HCT116 (cell line): ENCODE results near the gene FGD5. TPM values are rescaled to one million over a fixed set of nuclear protein-coding genes. Genes with fewer than 3 reads are reported as not detected.

Experiments used
- ATAC-seq: fragments of 200-7000 bp; cut with Tn5 transposase; 2 replicates; pipeline ENCODE4 v1.9.1; 2020; ENCODE audit warnings: mild to moderate bottlenecking, moderate library complexity
- BruUV-seq: library from RNA; stranded (reverse); fragments of 400-500 nt; replicated peaks from 2 replicates; lab custom pipeline; 2021; lab: Mats Ljungman, UMichigan
- CTCF ChIA-PET: fragments of 300-600 bp; sonication (Branson Sonifier 250); formaldehyde crosslinking; loops from one replicate; lab custom pipeline; 2021; ENCODE audit warnings: antibody characterized with exemption; lab: Charles Lee
- POLR2A ChIA-PET: fragments of 300-600, 350-600 bp; sonication (Branson Sonifier 250); formaldehyde crosslinking; loops from one replicate; lab custom pipeline; 2021; ENCODE audit warnings: antibody characterized with exemption; lab: Charles Lee
- RAD21 ChIA-PET, 2 experiments: fragments of 300-600 bp; sonication (Branson Sonifier 250); formaldehyde crosslinking; loops; one replicate each; lab custom pipeline; 2023; ENCODE audit warnings: low total read pairs in 2 of 2; ENCODE audit not compliant: uncharacterized antibody in 2 of 2, unreplicated experiment in 2 of 2, low non-redundant PET in 1 of 2; lab: Charles Lee
- DNase-seq: peaks from one replicate; pipeline ENCODE4 v3.0.0-alpha.2; 2010; ENCODE audit warnings: low read depth, low spot score
- H2AFZ ChIP-seq: fragments of 200-600 bp; shearing (Covaris generic), sonication (generic); 2 replicates; pipeline ENCODE4 v1.6.1; 2017; ENCODE audit warnings: low read depth, mixed run types, mixed read lengths, antibody characterized with exemption, low read length; ENCODE audit not compliant: poor library complexity, severe bottlenecking
- H3K27ac ChIP-seq: 2 replicates; pipeline ENCODE4 v1.5.1; 2012; ENCODE audit warnings: low read depth, low read length
- H3K27me3 ChIP-seq: fragments of 200-600 bp; sonication (generic); 2 replicates; pipeline ENCODE4 v1.6.1; 2016; ENCODE audit warnings: mixed run types, low read length, mixed read lengths; ENCODE audit not compliant: insufficient read depth
- H3K36me3 ChIP-seq, 2 experiments: fragments of 200-500 bp in 1 of 2; fragments of 200-600 bp in 1 of 2; sonication (Bioruptor generic) in 1 of 2; sonication (generic) in 1 of 2; 2 replicates each; pipeline versions ENCODE4 v1.5.1 to v1.6.1; 2014 to 2016; ENCODE audit warnings: low read length in 2 of 2, inconsistent platforms in 1 of 2, mixed read lengths in 1 of 2, mixed run types in 1 of 2; ENCODE audit not compliant: insufficient read depth in 2 of 2, control insufficient read depth in 1 of 2
- H3K4me1 ChIP-seq, 2 experiments: fragments of 200-600 bp in 1 of 2; sonication (generic) in 1 of 2; 2 replicates each; pipeline versions ENCODE4 v1.5.1 to v1.6.1; 2012 to 2017; ENCODE audit warnings: low read length in 2 of 2, inconsistent platforms in 1 of 2, mild to moderate bottlenecking in 1 of 2, mixed read lengths in 1 of 2, mixed run types in 1 of 2, moderate library complexity in 1 of 2; ENCODE audit not compliant: insufficient read depth in 2 of 2, control insufficient read depth in 1 of 2
- H3K4me2 ChIP-seq: fragments of 200-600 bp; sonication (generic); 2 replicates; pipeline ENCODE4 v1.6.1; 2017; ENCODE audit warnings: mixed run types, low read length, mixed read lengths
- H3K4me3 ChIP-seq, 2 experiments: fragments of 200-600 bp in 1 of 2; sonication (generic) in 1 of 2; replicated peaks in 1 of 2; 2 replicates each; pipeline ENCODE4 v1.5.1; 2011 to 2016; ENCODE audit warnings: low read length in 2 of 2, control low read depth in 1 of 2, low read depth in 1 of 2, mild to moderate bottlenecking in 1 of 2, mixed read lengths in 1 of 2, mixed run types in 1 of 2
- H3K79me2 ChIP-seq: fragments of 200-600 bp; sonication (generic); 2 replicates; pipeline ENCODE4 v1.6.1; 2017; ENCODE audit warnings: mild to moderate bottlenecking, mixed run types, low read length, moderate library complexity, mixed read lengths; ENCODE audit not compliant: insufficient read depth
- H3K9ac ChIP-seq: fragments of 200-600 bp; sonication (generic); 2 replicates; pipeline ENCODE4 v1.6.1; 2016; ENCODE audit warnings: low read length, mixed read lengths
- H3K9me2 ChIP-seq: fragments of 200-600 bp; sonication (generic), shearing (Covaris generic); 2 replicates; pipeline ENCODE4 v1.6.1; 2017; ENCODE audit warnings: mixed run types, mild to moderate bottlenecking, moderate library complexity; ENCODE audit not compliant: insufficient read depth
- H3K9me3 ChIP-seq, 2 experiments: fragments of 200-500 bp in 1 of 2; fragments of 200-600 bp in 1 of 2; sonication (Bioruptor generic) in 1 of 2; sonication (generic) in 1 of 2; 2 replicates each; pipeline ENCODE4 v1.6.1; 2014 to 2017; ENCODE audit warnings: low read length in 2 of 2, mixed read lengths in 2 of 2, inconsistent platforms in 1 of 2, low read depth in 1 of 2, mild to moderate bottlenecking in 1 of 2, mixed run types in 1 of 2, moderate library complexity in 1 of 2; ENCODE audit not compliant: control insufficient read depth in 1 of 2, insufficient read depth in 1 of 2
- H4K20me1 ChIP-seq: fragments of 200-600 bp; sonication (generic), shearing (Covaris generic); 2 replicates; pipeline ENCODE4 v1.6.1; 2017; ENCODE audit warnings: mixed run types, mild to moderate bottlenecking, moderate library complexity; ENCODE audit not compliant: insufficient read depth
- CEBPB ChIP-seq: IDR thresholded peaks from 2 replicates; pipeline ENCODE4 v1.6.1; 2012; ENCODE audit warnings: low read depth
- EGR1 ChIP-seq: IDR thresholded peaks from 2 replicates; pipeline ENCODE4 v1.6.1; 2012; ENCODE audit warnings: low read depth
- EZH2 ChIP-seq: fragments of 200-600 bp; sonication (generic); IDR thresholded peaks from 2 replicates; pipeline ENCODE4 v1.6.1; 2017; ENCODE audit warnings: antibody characterized with exemption, mixed run types
- EZH2phosphoT487 ChIP-seq: fragments of 200-600 bp; IDR thresholded peaks from 2 replicates; pipeline ENCODE4 v1.6.1; 2018; ENCODE audit warnings: antibody characterized with exemption, borderline replicate concordance
- FOSL1 ChIP-seq: IDR thresholded peaks from 2 replicates; pipeline ENCODE4 v1.6.1; 2012; ENCODE audit warnings: low read depth
- JUND ChIP-seq: IDR thresholded peaks from 2 replicates; pipeline ENCODE4 v1.6.1; 2012
- POLR2A ChIP-seq: IDR thresholded peaks from 2 replicates; pipeline ENCODE4 v1.7.0; 2011; ENCODE audit warnings: borderline replicate concordance; ENCODE audit not compliant: insufficient read depth, insufficient read length; ENCODE audit errors: extremely low read depth
- POLR2AphosphoS5 ChIP-seq: IDR thresholded peaks from 2 replicates; pipeline ENCODE4 v1.6.1; 2011; ENCODE audit warnings: mild to moderate bottlenecking, low read depth, low read length, moderate library complexity
- SP1 ChIP-seq: IDR thresholded peaks from 2 replicates; pipeline ENCODE4 v1.6.1; 2012; ENCODE audit warnings: low read depth
- SRF ChIP-seq: IDR thresholded peaks from 2 replicates; pipeline ENCODE4 v1.6.1; 2012; ENCODE audit warnings: low read depth
- TCF7L2 ChIP-seq: IDR thresholded peaks from 2 replicates; pipeline ENCODE4 v1.7.0; 2011; ENCODE audit warnings: borderline replicate concordance, inconsistent platforms; ENCODE audit not compliant: insufficient read depth, insufficient read length; ENCODE audit errors: extremely low read depth
- YY1 ChIP-seq: IDR thresholded peaks from 2 replicates; pipeline ENCODE4 v1.6.1; 2011; ENCODE audit warnings: low read length, low read depth, moderate library complexity, mild to moderate bottlenecking; ENCODE audit not compliant: insufficient replicate concordance; ENCODE audit errors: extremely low read depth
- ZFX ChIP-seq: fragments of 450-650 bp; IDR thresholded peaks from 2 replicates; pipeline ENCODE4 v1.6.1; 2017
- ZNF274 ChIP-seq: fragments of 200-500 bp; sonication (Bioruptor generic); IDR thresholded peaks from 2 replicates; pipeline ENCODE4 v1.6.1; 2014; ENCODE audit warnings: mild to moderate bottlenecking, low read depth, low read length, inconsistent platforms
- intact Hi-C: fragments of 100-400 bp; cut with micrococcal nuclease; formaldehyde crosslinking; loops from 2 replicates; pipeline ENCODE4 v1.10.0; 2022
- total RNA-seq: library from RNA; stranded (reverse); gene quantifications from one replicate; pipeline ENCODE4 v1.2.1, GENCODE V29; 2021; ENCODE audit not compliant: unreplicated experiment
- TF ChIP-seq, protein P1 (sequence below): IDR thresholded peaks from 2 replicates; pipeline ENCODE4 v1.6.1; 2011; ENCODE audit warnings: mild to moderate bottlenecking, low read length, moderate library complexity; ENCODE audit not compliant: insufficient replicate concordance; ENCODE audit errors: extremely low read depth

The FGD5 gene
- total RNA-seq, 1 experiment from 2014 or later, result 0.22 TPM

DNA sequence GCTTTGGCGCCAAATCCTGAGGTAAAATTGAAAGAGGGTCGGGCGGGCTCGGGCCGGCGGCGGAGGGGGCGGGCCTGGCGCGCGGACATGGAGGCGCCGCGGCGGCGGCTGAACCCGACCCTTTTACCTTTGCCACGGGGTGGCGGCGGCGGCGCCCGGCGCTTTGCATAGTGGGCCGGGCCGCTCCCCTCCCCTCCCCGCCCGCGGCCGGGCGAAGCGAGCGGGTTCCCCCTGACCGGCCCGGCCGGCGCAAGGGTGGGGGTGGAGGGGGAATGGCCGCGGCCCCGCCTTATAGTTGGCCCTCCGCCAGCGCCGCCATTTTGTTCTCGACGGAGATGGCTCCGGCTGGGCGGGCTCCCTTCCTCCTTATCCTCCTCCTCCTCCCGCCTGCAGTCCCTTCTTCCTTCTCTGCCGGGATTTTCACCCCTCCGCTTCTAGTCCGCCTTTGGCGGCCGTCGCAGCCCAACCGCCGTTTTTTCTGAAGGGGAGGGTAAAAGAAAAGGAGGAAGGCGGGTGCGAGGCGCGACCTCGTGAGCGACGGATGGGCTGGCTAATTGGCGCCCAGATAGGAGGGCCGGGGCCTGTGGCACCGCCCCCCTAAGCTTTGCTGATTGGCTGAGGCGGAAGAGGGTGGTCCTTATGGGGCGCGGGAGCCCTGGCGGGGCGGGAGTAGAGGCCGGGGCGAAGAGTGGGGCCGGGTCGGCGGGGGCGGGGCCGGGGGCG, 129.3 kb downstream of the FGD5 start:
- H2AFZ ChIP-seq, result no peak overlapping the region
- no peaks in the 10 kb centered on the region for H3K9me2 ChIP-seq
- H3K27ac ChIP-seq, result peak overlapping the region; percentile 96
- ChIA-PET POLR2A (interaction anchor here (1.3 kb wide), 1 partner anchor 117 kb away, joined by 3 read pairs; the partner anchor contains the start of gene MRPS25), CTCF (interaction anchor here (0.7 kb wide), 1 partner anchor 103 kb away, joined by 3 read pairs; no protein-coding TSS in a partner anchor)
- DNase-seq, result peak; percentile 92
- peaks cover 9 to 15% of the 10 kb centered on the region in 2 experiments for H3K4me1 ChIP-seq
- peaks cover 74% of the 10 kb centered on the region for H3K79me2 ChIP-seq
- H3K4me3 ChIP-seq, result peak overlapping the region; percentile 74 to 79
- no TSS peak for BruUV-seq
- intact Hi-C loops, result no loop called here
- H3K36me3 ChIP-seq, result peaks cover 2 to 18% of the 10 kb centered on the region in 2 experiments; a peak in 3 of 4 replicates
- peak; percentile 48; the same call in 1 of the 2 replicates for TF ChIP-seq EGR1
- TF ChIP-seq, protein P1, sequence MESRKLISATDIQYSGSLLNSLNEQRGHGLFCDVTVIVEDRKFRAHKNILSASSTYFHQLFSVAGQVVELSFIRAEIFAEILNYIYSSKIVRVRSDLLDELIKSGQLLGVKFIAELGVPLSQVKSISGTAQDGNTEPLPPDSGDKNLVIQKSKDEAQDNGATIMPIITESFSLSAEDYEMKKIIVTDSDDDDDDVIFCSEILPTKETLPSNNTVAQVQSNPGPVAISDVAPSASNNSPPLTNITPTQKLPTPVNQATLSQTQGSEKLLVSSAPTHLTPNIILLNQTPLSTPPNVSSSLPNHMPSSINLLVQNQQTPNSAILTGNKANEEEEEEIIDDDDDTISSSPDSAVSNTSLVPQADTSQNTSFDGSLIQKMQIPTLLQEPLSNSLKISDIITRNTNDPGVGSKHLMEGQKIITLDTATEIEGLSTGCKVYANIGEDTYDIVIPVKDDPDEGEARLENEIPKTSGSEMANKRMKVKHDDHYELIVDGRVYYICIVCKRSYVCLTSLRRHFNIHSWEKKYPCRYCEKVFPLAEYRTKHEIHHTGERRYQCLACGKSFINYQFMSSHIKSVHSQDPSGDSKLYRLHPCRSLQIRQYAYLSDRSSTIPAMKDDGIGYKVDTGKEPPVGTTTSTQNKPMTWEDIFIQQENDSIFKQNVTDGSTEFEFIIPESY, result no peak
- no peak for TF ChIP-seq TCF7L2
- peak; percentile 93 for TF ChIP-seq YY1
- TF ChIP-seq SRF, result peak; percentile 42; the same call in 1 of the 2 replicates
- TF ChIP-seq ZFX, result no peak
- TF ChIP-seq CEBPB, result no peak
- no peak for TF ChIP-seq ZNF274
- peak; percentile 33 for TF ChIP-seq POLR2A
- no peak for TF ChIP-seq FOSL1
- no peak for TF ChIP-seq EZH2
- TF ChIP-seq EZH2phosphoT487, result no peak
- peak; percentile 54 for TF ChIP-seq POLR2AphosphoS5
- TF ChIP-seq JUND, result no peak
- TF ChIP-seq SP1, result peak; percentile 94
- TF ChIP-seq, all 23 proteins: peak for 6
- Histone ChIP-seq H3K27me3 (no peaks in the 10 kb centered on the region), H3K4me2 (peak overlapping the region; percentile 81), H3K9me3 (no peaks in the 10 kb centered on the region), H3K9ac (peak overlapping the region; percentile 80), H4K20me1 (no peaks in the 10 kb centered on the region)
- ATAC-seq, result peak; percentile 92
- RAD21 ChIA-PET, result no interaction called here
